Suprapubic skin (tissue), 4 donors: ENCODE results near the gene MARK1. TPM values are rescaled to one million over a fixed set of nuclear protein-coding genes. Genes with fewer than 3 reads are reported as not detected.

Source experiments
- DNase-seq, 2 donors: peaks; one replicate each; pipeline ENCODE4 v3.0.0-alpha.2; 2019; ENCODE audit warnings: low spot score in 2 of 2
- H3K27ac ChIP-seq: fragments of 200-600 bp; sonication (generic); one replicate; pipeline ENCODE4 v1.5.1; 2019
- H3K27me3 ChIP-seq: fragments of 200-600 bp; sonication (generic); one replicate; pipeline ENCODE4 v1.5.1; 2019
- H3K36me3 ChIP-seq: fragments of 200-600 bp; sonication (generic); one replicate; pipeline ENCODE4 v1.5.1; 2019
- H3K4me1 ChIP-seq: fragments of 200-600 bp; sonication (generic); one replicate; pipeline ENCODE4 v1.5.1; 2019
- H3K4me3 ChIP-seq: fragments of 200-600 bp; sonication (generic); one replicate; pipeline ENCODE4 v1.5.1; 2019; ENCODE audit warnings: mild to moderate bottlenecking
- H3K9me3 ChIP-seq: fragments of 200-600 bp; sonication (generic); one replicate; pipeline ENCODE4 v1.5.1; 2019
- CTCF ChIP-seq, 2 donors: fragments of 200-600 bp in 1 of 2; fragments of 450-650 bp in 1 of 2; sonication (generic) in 1 of 2; IDR thresholded peaks; one replicate each; pipeline ENCODE4 v1.5.1; 2016 to 2019; ENCODE audit warnings: antibody characterized with exemption in 2 of 2, mild to moderate bottlenecking in 1 of 2, moderate library complexity in 1 of 2
- EP300 ChIP-seq: sonication (generic); formaldehyde crosslinking; IDR thresholded peaks from one replicate; pipeline ENCODE4 v1.6.1; 2017; ENCODE audit warnings: antibody characterized with exemption
- POLR2A ChIP-seq, 2 donors: fragments of 450-650 bp; IDR thresholded peaks; one replicate each; pipeline ENCODE4 v1.6.1; 2017; ENCODE audit warnings: antibody characterized with exemption in 2 of 2, mild to moderate bottlenecking in 2 of 2, moderate library complexity in 2 of 2
- POLR2AphosphoS5 ChIP-seq, 3 donors: sonication (generic); formaldehyde crosslinking; IDR thresholded peaks; one replicate each; pipeline ENCODE4 v1.6.1; 2017; ENCODE audit warnings: antibody characterized with exemption in 3 of 3
- WGBS: methylation state at CpG from one replicate; pipeline ENCODE4 v1.1.5; 2018; 5-methylcytosine and 5-hydroxymethylcytosine counted together
- total RNA-seq, 4 donors: library from RNA; depleted of rRNA; stranded (reverse); fragments of >200 nt; gene quantifications; one replicate each; pipeline ENCODE4 v1.1.0, GENCODE V29; 2016

MARK1 gene
- total RNA-seq, 4 donors from 2014 or later: 2.9 to 5.2 (median 3.9) TPM

GRCh38 chr1:220684890-220685289 is 157.0 kb downstream of the MARK1 start:
- Histone ChIP-seq H3K36me3 (no peaks in the 10 kb centered on the region), H3K9me3 (no peaks in the 10 kb centered on the region), H3K27ac (no peak overlapping the region), H3K4me1 (peaks cover 4% of the 10 kb centered on the region), H3K27me3 (no peaks in the 10 kb centered on the region), H3K4me3 (no peak overlapping the region)
- WGBS: 63% methylated on average over 4 of the region's 4 CpGs
- DNase-seq: no peak
- TF ChIP-seq EP300 (no peak), POLR2AphosphoS5 (IDR thresholded peaks at IDR 0.05) (no peak), CTCF (IDR thresholded peaks at IDR 0.05) (no peak), POLR2A (IDR thresholded peaks at IDR 0.05) (no peak)

GRCh38 chr1:220685879-220686278 is 157.9 kb downstream of the MARK1 start:
- Histone ChIP-seq H3K27me3 (peaks cover 6% of the 10 kb centered on the region), H3K4me1 (peaks cover 13% of the 10 kb centered on the region), H3K9me3 (no peaks in the 10 kb centered on the region), H3K27ac (no peak overlapping the region), H3K4me3 (no peak overlapping the region), H3K36me3 (no peaks in the 10 kb centered on the region)
- no peak for TF ChIP-seq CTCF (IDR thresholded peaks at IDR 0.05)
- TF ChIP-seq POLR2AphosphoS5 (IDR thresholded peaks at IDR 0.05): no peak
- no peak for TF ChIP-seq EP300
- TF ChIP-seq POLR2A (IDR thresholded peaks at IDR 0.05): no peak
- WGBS: 85% methylated on average over 3 of the region's 3 CpGs
- no peak for DNase-seq

GRCh38 chr1:220687809-220688208 is 159.9 kb downstream of the MARK1 start:
- no peaks in the 10 kb centered on the region for H3K36me3 ChIP-seq
- no peak for DNase-seq
- TF ChIP-seq POLR2A (IDR thresholded peaks at IDR 0.05) (no peak), CTCF (IDR thresholded peaks at IDR 0.05) (no peak), POLR2AphosphoS5 (IDR thresholded peaks at IDR 0.05) (no peak), EP300 (no peak)
- H3K4me1 ChIP-seq: peaks cover 13% of the 10 kb centered on the region
- 85% methylated on average over 5 of the region's 5 CpGs for WGBS
- no peaks in the 10 kb centered on the region for H3K9me3 ChIP-seq
- no peak overlapping the region for H3K4me3 ChIP-seq
- no peak overlapping the region for H3K27ac ChIP-seq
- peaks cover 7% of the 10 kb centered on the region for H3K27me3 ChIP-seq

GRCh38 chr1:220689666-220690065 is 161.7 kb downstream of the MARK1 start:
- no peak for DNase-seq
- TF ChIP-seq POLR2A (IDR thresholded peaks at IDR 0.05) (no peak), EP300 (no peak)
- Histone ChIP-seq H3K36me3 (no peaks in the 10 kb centered on the region), H3K4me3 (peak overlapping the region; percentile 83), H3K4me1 (peaks cover 13% of the 10 kb centered on the region), H3K27ac (no peak overlapping the region), H3K9me3 (no peaks in the 10 kb centered on the region), H3K27me3 (peaks cover 7% of the 10 kb centered on the region)
- 36% methylated on average over 14 of the region's 14 CpGs for WGBS

- Histone ChIP-seq H3K27ac (peak within 1 kb of the TSS; percentile 67), H3K9me3 (no peaks in the 10 kb centered on the region), H3K27me3 (peaks cover 7% of the 10 kb centered on the region), H3K36me3 (no peaks in the 10 kb centered on the region), H3K4me1 (peaks cover 13% of the 10 kb centered on the region), H3K4me3 (peak within 1 kb of the TSS; percentile 83)
- DNase-seq: peak in 1 of 2 donors; percentile 72
- WGBS: 15% methylated on average over 21 of the region's 96 CpGs
- TF ChIP-seq POLR2AphosphoS5 (IDR thresholded peaks at IDR 0.05) (no peak), POLR2A (IDR thresholded peaks at IDR 0.05) (no peak), EP300 (no peak), CTCF (IDR thresholded peaks at IDR 0.05) (peak; percentile 77 to 97)
Observed at GRCh38 chr1:220690140-220691052, 162.5 kb downstream of the MARK1 start, which contains the start of gene C1orf115. TSS of gene C1orf115 (plus strand) at chr1:220690363. CDS start at chr1:220690403, 40 bp downstream.
